Cardiac muscle cell (in vitro differentiated cells and primary cell): ENCODE measurements around the gene TSEN34. TPM values are rescaled to one million over a fixed set of nuclear protein-coding genes. Genes with fewer than 3 reads are reported as not detected.
"Not testable (repeated sequence)": the region's sequence is repeated elsewhere in the genome, so short reads cannot be mapped to it uniquely, and the experiment has no call there.

Experiments used
- DNase-seq, 2 donors: peaks; one replicate each; pipeline versions ENCODE4 v3.0.0 to v3.0.0-alpha.2; 2010 to 2017; ENCODE audit warnings: low read depth in 1 of 2, low spot score in 1 of 2
- H3K27ac ChIP-seq: fragments of 200-600 bp; sonication (generic); 2 replicates; pipeline ENCODE4 v1.5.1; 2016
- H3K27me3 ChIP-seq: fragments of 200-600 bp; sonication (generic); 2 replicates; pipeline ENCODE4 v1.6.0; 2016; ENCODE audit warnings: control low read depth
- H3K36me3 ChIP-seq: fragments of 200-600 bp; sonication (generic); 2 replicates; pipeline ENCODE4 v1.5.1; 2016; ENCODE audit warnings: control low read depth
- H3K4me1 ChIP-seq: fragments of 200-600 bp; sonication (generic); 2 replicates; pipeline ENCODE4 v1.8.1; 2017; ENCODE audit warnings: low read depth, mild to moderate bottlenecking, mixed run types
- H3K4me3 ChIP-seq: fragments of 200-600 bp; sonication (generic); 2 replicates; pipeline ENCODE4 v1.5.1; 2016; ENCODE audit warnings: mild to moderate bottlenecking
- H3K9me3 ChIP-seq: fragments of 200-600 bp; sonication (generic); 2 replicates; pipeline ENCODE4 v1.5.1; 2017; ENCODE audit warnings: low read depth, mild to moderate bottlenecking, control low read depth
- CTCF ChIP-seq: IDR thresholded peaks from 2 replicates; pipeline ENCODE4 v1.5.1; 2012; ENCODE audit warnings: low read depth, mild to moderate bottlenecking, low read length
- polyA plus RNA-seq: library from polyadenylated mRNA; unstranded; fragments of >200 nt; fragmentation: Nextera tagmentation; extraction: Ambion mirVana; gene quantifications from 2 replicates; pipeline ENCODE4 v1.2.1, GENCODE V29; 2016
- total RNA-seq: library from RNA; depleted of rRNA; stranded (reverse); fragments of >200 nt; gene quantifications from 2 replicates; pipeline ENCODE4 v1.2.3, GENCODE V29; 2016

TSEN34 gene
- total and polyA plus RNA-seq, 2 experiments from 2014 or later: 113 to 114 TPM

GRCh38 chr19:54222474-54223276, 31.6 kb downstream of the TSEN34 start, which contains the start of gene LILRB3:
Gene LILRB3, minus strand, starts transcription at chr19:54223007. Its CDS starts 31 bp downstream, at chr19:54222976.
- H3K27me3 ChIP-seq, H3K9me3 ChIP-seq, H3K4me1 ChIP-seq, DNase-seq, H3K4me3 ChIP-seq, H3K27ac ChIP-seq, H3K36me3 ChIP-seq: not testable (repeated sequence)

GRCh38 chr19:54223277-54223936, 32.3 kb downstream of the TSEN34 start:
- H3K4me3 ChIP-seq, DNase-seq, H3K27me3 ChIP-seq, H3K9me3 ChIP-seq, H3K27ac ChIP-seq, H3K4me1 ChIP-seq, H3K36me3 ChIP-seq: not testable (repeated sequence)

GRCh38 chr19:54223937-54224281, 32.8 kb downstream of the TSEN34 start:
- H3K36me3 ChIP-seq, H3K9me3 ChIP-seq, H3K4me3 ChIP-seq, H3K27ac ChIP-seq, H3K27me3 ChIP-seq, DNase-seq, H3K4me1 ChIP-seq: not testable (repeated sequence)

DNA sequence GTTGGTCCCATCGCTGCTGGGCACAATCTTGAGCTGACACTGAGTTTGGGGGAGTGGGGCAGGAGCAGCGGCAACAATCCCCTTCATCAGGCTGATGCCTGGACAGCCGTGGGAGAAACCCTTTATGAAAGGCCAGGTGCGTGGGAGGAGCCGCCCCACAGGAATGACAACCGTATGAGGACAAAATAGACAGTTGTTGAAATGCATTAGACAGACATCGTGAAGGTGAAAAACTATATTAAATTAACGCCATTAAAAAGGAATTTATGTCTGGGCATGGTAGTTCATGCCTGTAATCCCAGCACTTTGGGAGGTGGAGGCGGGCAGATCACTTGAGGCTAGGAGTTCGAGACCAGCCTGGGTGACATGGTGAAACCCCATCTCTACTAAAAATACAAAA, 33.5 kb downstream of the TSEN34 start:
- not testable (repeated sequence) for H3K9me3 ChIP-seq, DNase-seq, H3K4me1 ChIP-seq, H3K36me3 ChIP-seq, H3K4me3 ChIP-seq, H3K27me3 ChIP-seq, H3K27ac ChIP-seq

DNA sequence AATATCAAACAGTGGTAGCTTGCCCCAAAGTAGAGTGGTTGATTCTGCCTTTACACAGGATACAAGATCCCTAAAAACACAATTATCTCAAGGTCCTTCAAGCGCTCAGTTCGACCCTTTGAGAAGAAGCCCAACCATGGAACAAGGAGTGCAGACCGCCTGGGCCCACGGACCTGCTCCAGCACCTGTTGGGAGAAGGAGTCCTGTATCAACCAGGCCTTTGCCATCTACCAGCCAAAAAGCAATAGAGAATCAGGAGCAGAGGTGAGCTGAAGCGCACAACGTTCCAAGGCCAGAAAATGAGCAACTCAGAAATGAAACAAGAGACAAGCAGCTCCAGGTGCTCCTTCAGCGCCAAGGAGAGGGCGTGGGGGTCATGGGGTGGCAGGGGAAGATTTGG, 38.0 kb downstream of the TSEN34 start:
- Histone ChIP-seq H3K4me1 (no peaks in the 10 kb centered on the region), H3K27me3 (peaks cover 15% of the 10 kb centered on the region), H3K36me3 (no peaks in the 10 kb centered on the region), H3K9me3 (no peaks in the 10 kb centered on the region), H3K27ac (no peak overlapping the region), H3K4me3 (no peak overlapping the region)
- TF ChIP-seq CTCF: no peak
- DNase-seq: no peak

- Histone ChIP-seq H3K27me3 (peaks cover 19% of the 10 kb centered on the region), H3K36me3 (no peaks in the 10 kb centered on the region), H3K4me3 (no peak overlapping the region), H3K27ac (no peak overlapping the region), H3K4me1 (no peaks in the 10 kb centered on the region), H3K9me3 (no peaks in the 10 kb centered on the region)
- TF ChIP-seq CTCF: no peak
- no peak for DNase-seq
Observed at GRCh38 chr19:54230031-54230430, 38.9 kb downstream of the TSEN34 start.

- H3K36me3 ChIP-seq: no peaks in the 10 kb centered on the region
- peak; percentile 92 for TF ChIP-seq CTCF
- H3K4me1 ChIP-seq: no peaks in the 10 kb centered on the region
- DNase-seq: peak; percentile 89 to 91
- H3K4me3 ChIP-seq: no peak overlapping the region
- H3K9me3 ChIP-seq: no peaks in the 10 kb centered on the region
- no peak overlapping the region for H3K27ac ChIP-seq
- H3K27me3 ChIP-seq: peaks cover 24% of the 10 kb centered on the region
Observed at GRCh38 chr19:54231077-54231931, 40.2 kb downstream of the TSEN34 start.
